Hepatocyte (in vitro differentiated cells): Measurements from ENCODE around the gene CHCT1. TPM values are rescaled to one million over a fixed set of nuclear protein-coding genes. Genes with fewer than 3 reads are reported as not detected.
A peak's percentile ranks its signal among the peaks of the same experiment; 100 is the strongest.

Experiments
- DNase-seq: peaks from one replicate; pipeline ENCODE4 v3.0.0-alpha.2; 2016; ENCODE audit warnings: low spot score
- H2AFZ ChIP-seq: fragments of 200-600 bp; sonication (generic); 2 replicates; pipeline ENCODE4 v1.6.0; 2016; ENCODE audit warnings: antibody characterized with exemption, mild to moderate bottlenecking
- H3K27ac ChIP-seq: fragments of 200-600 bp; sonication (generic); 2 replicates; pipeline ENCODE4 v1.5.1; 2016; ENCODE audit warnings: mild to moderate bottlenecking
- H3K27me3 ChIP-seq: fragments of 200-600 bp; sonication (generic); 2 replicates; pipeline ENCODE4 v1.6.1; 2016
- H3K36me3 ChIP-seq: fragments of 200-600 bp; sonication (generic); replicated peaks from 2 replicates; pipeline ENCODE4 v1.5.1; 2016; ENCODE audit warnings: low read depth; ENCODE audit not compliant: insufficient read depth
- H3K4me1 ChIP-seq: fragments of 200-600 bp; sonication (generic); 2 replicates; pipeline ENCODE4 v1.5.1; 2016; ENCODE audit warnings: mild to moderate bottlenecking, moderate library complexity; ENCODE audit not compliant: insufficient read depth
- H3K4me2 ChIP-seq: fragments of 200-600 bp; sonication (generic); 2 replicates; pipeline ENCODE4 v1.6.0; 2016
- H3K4me3 ChIP-seq: fragments of 200-600 bp; sonication (generic); 2 replicates; pipeline ENCODE4 v1.5.1; 2016; ENCODE audit warnings: mild to moderate bottlenecking
- H3K79me2 ChIP-seq: fragments of 200-600 bp; sonication (generic); 2 replicates; pipeline ENCODE4 v1.6.0; 2017; ENCODE audit warnings: mild to moderate bottlenecking
- H3K9me2 ChIP-seq: fragments of 200-600 bp; sonication (generic); replicated peaks from 2 replicates; pipeline ENCODE4 v1.6.0; 2017; ENCODE audit warnings: mild to moderate bottlenecking; ENCODE audit not compliant: insufficient read depth
- H3K9me3 ChIP-seq: fragments of 200-600 bp; sonication (generic); 2 replicates; pipeline ENCODE4 v1.5.1; 2016; ENCODE audit warnings: low read depth, mild to moderate bottlenecking
- H4K20me1 ChIP-seq: fragments of 200-600 bp; sonication (generic); 2 replicates; pipeline ENCODE4 v1.6.0; 2016; ENCODE audit warnings: mild to moderate bottlenecking; ENCODE audit not compliant: insufficient read depth, poor library complexity, severe bottlenecking
- CTCF ChIP-seq: fragments of 200-600 bp; sonication (generic); IDR thresholded peaks from 2 replicates; pipeline ENCODE4 v1.5.1; 2016; ENCODE audit warnings: antibody characterized with exemption, mild to moderate bottlenecking; ENCODE audit not compliant: poor library complexity
- EZH2 ChIP-seq: fragments of 200-600 bp; sonication (generic); IDR thresholded peaks from 2 replicates; pipeline ENCODE4 v1.6.1; 2016; ENCODE audit warnings: antibody characterized with exemption, mild to moderate bottlenecking, borderline replicate concordance
- EZH2phosphoT487 ChIP-seq: fragments of 200-600 bp; sonication (generic); IDR thresholded peaks from one replicate; pipeline ENCODE4 v1.6.1; 2018; ENCODE audit warnings: antibody characterized with exemption, mild to moderate bottlenecking, low read depth, moderate library complexity; ENCODE audit not compliant: unreplicated experiment, severe bottlenecking
- WGBS: methylation state at CpG from one replicate; pipeline ENCODE4 v1.1.6; 2016; ENCODE audit warnings: low lambda C conversion rate; ENCODE audit errors: missing lambda C conversion rate; 5-methylcytosine and 5-hydroxymethylcytosine counted together
- polyA plus RNA-seq: library from polyadenylated mRNA; unstranded; fragments of >200 nt; fragmentation: Nextera tagmentation; extraction: Ambion mirVana; gene quantifications from 2 replicates; pipeline ENCODE4 v1.2.1, GENCODE V29; 2016
- total RNA-seq: library from RNA; depleted of rRNA; stranded (reverse); fragments of >200 nt; gene quantifications from 2 replicates; pipeline ENCODE4 v1.2.3, GENCODE V29; 2014

The CHCT1 gene
- total and polyA plus RNA-seq, 2 experiments from 2014 or later: not detected

- peaks cover 59% of the 10 kb centered on the region for H4K20me1 ChIP-seq
- H3K9me2 ChIP-seq: no peaks in the 10 kb centered on the region
- no peak for DNase-seq
- peaks cover 46% of the 10 kb centered on the region for H3K4me1 ChIP-seq
- H3K4me2 ChIP-seq: peak overlapping the region; percentile 64
- H3K36me3 ChIP-seq: no peaks in the 10 kb centered on the region
- H3K27me3 ChIP-seq: no peaks in the 10 kb centered on the region
- H2AFZ ChIP-seq: no peak overlapping the region
- WGBS: 93% methylated on average over 3 of the region's 3 CpGs
- H3K27ac ChIP-seq: no peak overlapping the region
- H3K4me3 ChIP-seq: no peak overlapping the region
- H3K79me2 ChIP-seq: peaks cover 86% of the 10 kb centered on the region
- no peaks in the 10 kb centered on the region for H3K9me3 ChIP-seq
- no peak for TF ChIP-seq EZH2
- TF ChIP-seq CTCF: no peak
- TF ChIP-seq EZH2phosphoT487: no peak
These were observed 34.6 kb upstream of the CHCT1 start for GRCh38 chr17:60387666-60388065.

GRCh38 chr17:60388742-60389141, 33.5 kb upstream of the CHCT1 start:
- TF ChIP-seq EZH2 (no peak), CTCF (no peak), EZH2phosphoT487 (no peak)
- H3K4me3 ChIP-seq: no peak overlapping the region
- no peaks in the 10 kb centered on the region for H3K9me3 ChIP-seq
- no peaks in the 10 kb centered on the region for H3K27me3 ChIP-seq
- H3K27ac ChIP-seq: peak overlapping the region; percentile 44
- no peak for DNase-seq
- H3K36me3 ChIP-seq: no peaks in the 10 kb centered on the region
- H3K9me2 ChIP-seq: no peaks in the 10 kb centered on the region
- no peak overlapping the region for H2AFZ ChIP-seq
- peaks cover 76% of the 10 kb centered on the region for H3K79me2 ChIP-seq
- H3K4me2 ChIP-seq: peak overlapping the region; percentile 64
- WGBS: 33% methylated on average over 3 of the region's 3 CpGs
- H4K20me1 ChIP-seq: peaks cover 49% of the 10 kb centered on the region
- H3K4me1 ChIP-seq: peaks cover 43% of the 10 kb centered on the region

GRCh38 chr17:60390186-60390585, 32.1 kb upstream of the CHCT1 start:
- Histone ChIP-seq H3K4me3 (peak overlapping the region; percentile 58), H3K27me3 (no peaks in the 10 kb centered on the region), H4K20me1 (peaks cover 44% of the 10 kb centered on the region), H3K4me1 (peaks cover 37% of the 10 kb centered on the region), H3K9me3 (no peaks in the 10 kb centered on the region), H3K4me2 (peak overlapping the region; percentile 84), H3K27ac (peak overlapping the region; percentile 94), H3K79me2 (peaks cover 61% of the 10 kb centered on the region), H2AFZ (no peak overlapping the region), H3K36me3 (no peaks in the 10 kb centered on the region), H3K9me2 (no peaks in the 10 kb centered on the region)
- TF ChIP-seq EZH2phosphoT487 (no peak), EZH2 (no peak), CTCF (no peak)
- WGBS: 56% methylated on average over 2 of the region's 2 CpGs
- DNase-seq: peak; percentile 18
